ENCODE data around the gene NEURL1B. TPM values are rescaled to one million over a fixed set of nuclear protein-coding genes. Genes with fewer than 3 reads are reported as not detected.

Gene NEURL1B
- polyA plus RNA-seq, 2 of the 4 experiments (the other 2 are of a cell fraction), result 0.89 to 2.1 TPM

DNA sequence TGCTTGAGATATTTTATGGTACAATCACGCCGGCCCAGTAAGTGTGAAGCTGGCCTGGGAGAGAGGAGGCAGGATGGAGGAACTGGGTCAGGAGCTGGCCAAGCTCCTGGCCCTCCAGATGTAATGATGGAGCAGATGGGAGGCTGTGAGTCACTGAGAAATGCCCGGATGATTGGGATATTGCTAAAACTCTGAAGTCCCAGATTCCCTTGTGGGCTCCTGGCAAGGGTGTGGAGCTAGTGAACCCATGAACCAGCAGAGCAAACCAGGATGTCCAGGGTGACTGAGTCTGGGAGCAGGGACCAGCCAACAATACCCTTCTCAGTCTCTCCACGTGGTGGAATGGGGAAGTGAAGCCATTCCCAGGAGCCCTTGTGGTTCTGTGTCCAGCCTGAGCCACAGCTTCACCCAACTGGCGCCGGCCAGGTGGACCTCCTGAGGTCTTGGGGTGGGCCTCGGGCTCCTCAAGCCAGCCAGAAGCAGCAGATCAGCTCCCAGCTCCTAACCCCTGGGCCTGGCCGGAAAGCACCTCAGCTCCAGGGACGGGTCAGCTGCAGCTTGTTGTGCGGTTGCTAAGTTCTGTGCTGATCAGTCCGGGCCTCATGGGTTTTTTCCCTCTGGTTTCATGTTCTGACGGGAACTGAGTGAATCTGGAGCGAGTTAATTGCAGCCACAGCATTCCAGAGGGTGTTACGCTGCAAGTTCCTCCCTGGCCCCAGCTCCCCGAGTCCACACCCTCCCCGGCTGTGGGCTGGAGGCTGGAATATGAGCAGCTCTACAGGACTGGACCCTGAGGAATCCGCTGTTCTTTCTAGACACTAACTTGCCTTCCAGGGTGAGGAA, 92.3 kb downstream of the NEURL1B start:
- no peak for FAIRE-seq
- H3K4me3 ChIP-seq, result no peak overlapping the region
- CTCF ChIA-PET, result interaction anchor here (0.6 to 5.8 kb wide), 15 partner anchors 9 to 226 kb away, joined by 3 to 31 read pairs (median 3); partner anchors contain the start of gene RPL26L1
- no peak overlapping the region for H3K4me2 ChIP-seq
- H3K4me1 ChIP-seq, result peaks cover 30% of the 10 kb centered on the region
- peak; percentile 20 to 61; a peak in 4 of 6 replicates for ATAC-seq
- TF ChIP-seq MAZ (IDR thresholded peaks at IDR 0.05; ENCODE audit: borderline replicate concordance, low read depth, low read length) (no peak), PHF8 (IDR thresholded peaks at IDR 0.05; ENCODE audit: borderline replicate concordance, low read depth) (no peak), EHMT2 (IDR thresholded peaks at IDR 0.05; ENCODE audit: low read depth) (no peak), CBX2 (IDR thresholded peaks at IDR 0.05; ENCODE audit: borderline replicate concordance, low read depth) (no peak)
- peak overlapping the region; percentile 45 to 78; a peak in 5 of 6 replicates for H3K27ac ChIP-seq
- DNase-seq (ENCODE audit: low read depth in 1 of 2, low spot score in 1 of 2), result no peak
- no peaks in the 10 kb centered on the region for H3K9me3 ChIP-seq
- POLR2A ChIA-PET, result interaction anchor here (1.4 kb wide), 1 partner anchor 32 kb away, joined by 4 read pairs; no protein-coding TSS in a partner anchor
- 84% methylated on average over 17 of the region's 17 CpGs for WGBS (ENCODE audit: missing lambda C conversion rate)

DNA sequence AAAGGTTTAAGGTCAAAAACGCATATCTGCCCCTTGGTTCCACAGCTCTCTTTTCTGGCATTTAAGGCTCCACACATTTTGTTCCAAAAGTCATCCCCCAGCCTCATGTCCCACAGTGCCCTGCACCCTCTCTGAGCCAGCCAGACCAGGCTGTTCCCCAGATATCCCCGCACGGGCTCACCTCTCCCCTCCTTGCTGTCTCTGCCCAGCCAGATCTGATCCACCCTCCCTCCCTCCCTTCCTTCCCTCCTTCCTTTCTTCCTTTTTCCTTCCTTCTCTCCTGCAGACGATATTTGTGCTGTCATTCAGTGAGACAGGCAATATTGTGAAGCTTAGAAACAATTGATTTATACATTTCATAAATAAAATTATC, 92.9 kb downstream of the NEURL1B start:
- FAIRE-seq (no peak), DNase-seq (ENCODE audit: low read depth in 1 of 2, low spot score in 1 of 2) (no peak), ATAC-seq (peak in 1 of 2 experiments; percentile 10; a peak in 2 of 6 replicates)
- TF ChIP-seq, protein P1, sequence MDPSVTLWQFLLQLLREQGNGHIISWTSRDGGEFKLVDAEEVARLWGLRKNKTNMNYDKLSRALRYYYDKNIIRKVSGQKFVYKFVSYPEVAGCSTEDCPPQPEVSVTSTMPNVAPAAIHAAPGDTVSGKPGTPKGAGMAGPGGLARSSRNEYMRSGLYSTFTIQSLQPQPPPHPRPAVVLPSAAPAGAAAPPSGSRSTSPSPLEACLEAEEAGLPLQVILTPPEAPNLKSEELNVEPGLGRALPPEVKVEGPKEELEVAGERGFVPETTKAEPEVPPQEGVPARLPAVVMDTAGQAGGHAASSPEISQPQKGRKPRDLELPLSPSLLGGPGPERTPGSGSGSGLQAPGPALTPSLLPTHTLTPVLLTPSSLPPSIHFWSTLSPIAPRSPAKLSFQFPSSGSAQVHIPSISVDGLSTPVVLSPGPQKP (IDR thresholded peaks at IDR 0.05; ENCODE audit: low read depth, low read length), result no peak
- no peak for TF ChIP-seq HEYL (CRISPR knock-in tag; IDR thresholded peaks at IDR 0.05)
- TF ChIP-seq, protein P2, sequence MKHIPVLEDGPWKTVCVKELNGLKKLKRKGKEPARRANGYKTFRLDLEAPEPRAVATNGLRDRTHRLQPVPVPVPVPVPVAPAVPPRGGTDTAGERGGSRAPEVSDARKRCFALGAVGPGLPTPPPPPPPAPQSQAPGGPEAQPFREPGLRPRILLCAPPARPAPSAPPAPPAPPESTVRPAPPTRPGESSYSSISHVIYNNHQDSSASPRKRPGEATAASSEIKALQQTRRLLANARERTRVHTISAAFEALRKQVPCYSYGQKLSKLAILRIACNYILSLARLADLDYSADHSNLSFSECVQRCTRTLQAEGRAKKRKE (CRISPR knock-in tag; IDR thresholded peaks at IDR 0.05; ENCODE audit: low read depth), result no peak
- TF ChIP-seq SREBF2 (IDR thresholded peaks at IDR 0.05), result no peak
- no peak for TF ChIP-seq HOXB5 (CRISPR knock-in tag; IDR thresholded peaks at IDR 0.05)
- no peak for TF ChIP-seq CBX8 (IDR thresholded peaks at IDR 0.05)
- no peak for TF ChIP-seq MYC (IDR thresholded peaks at IDR 0.05; ENCODE audit: borderline replicate concordance, low read length)
- TF ChIP-seq EP300 (IDR thresholded peaks at IDR 0.05), result no peak
- TF ChIP-seq BHLHE40 (IDR thresholded peaks at IDR 0.05; ENCODE audit: low read depth, low read length), result no peak
- TF ChIP-seq KDM1A (IDR thresholded peaks at IDR 0.05; ENCODE audit: low read depth), result no peak
- TF ChIP-seq FOSB (CRISPR knock-in tag; IDR thresholded peaks at IDR 0.05), result no peak
- no peak for TF ChIP-seq RCOR1 (IDR thresholded peaks at IDR 0.05; ENCODE audit: low read depth, low read length)
- no peak for TF ChIP-seq EHF (CRISPR knock-in tag; IDR thresholded peaks at IDR 0.05)
- no peak for TF ChIP-seq GATA3 (IDR thresholded peaks at IDR 0.05; ENCODE audit: borderline replicate concordance)
- no peak for TF ChIP-seq SMC3 (IDR thresholded peaks at IDR 0.05)
- no peak for TF ChIP-seq ZFP36 (IDR thresholded peaks at IDR 0.05; ENCODE audit: borderline replicate concordance, partially characterized antibody)
- no peak for TF ChIP-seq HOXB13 (CRISPR knock-in tag; IDR thresholded peaks at IDR 0.05; ENCODE audit: low read depth)
- TF ChIP-seq NR3C1 (IDR thresholded peaks at IDR 0.05), result no peak
- TF ChIP-seq, protein P3, sequence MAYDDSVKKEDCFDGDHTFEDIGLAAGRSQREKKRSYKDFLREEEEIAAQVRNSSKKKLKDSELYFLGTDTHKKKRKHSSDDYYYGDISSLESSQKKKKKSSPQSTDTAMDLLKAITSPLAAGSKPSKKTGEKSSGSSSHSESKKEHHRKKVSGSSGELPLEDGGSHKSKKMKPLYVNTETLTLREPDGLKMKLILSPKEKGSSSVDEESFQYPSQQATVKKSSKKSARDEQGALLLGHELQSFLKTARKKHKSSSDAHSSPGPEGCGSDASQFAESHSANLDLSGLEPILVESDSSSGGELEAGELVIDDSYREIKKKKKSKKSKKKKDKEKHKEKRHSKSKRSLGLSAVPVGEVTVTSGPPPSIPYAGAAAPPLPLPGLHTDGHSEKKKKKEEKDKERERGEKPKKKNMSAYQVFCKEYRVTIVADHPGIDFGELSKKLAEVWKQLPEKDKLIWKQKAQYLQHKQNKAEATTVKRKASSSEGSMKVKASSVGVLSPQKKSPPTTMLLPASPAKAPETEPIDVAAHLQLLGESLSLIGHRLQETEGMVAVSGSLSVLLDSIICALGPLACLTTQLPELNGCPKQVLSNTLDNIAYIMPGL (CRISPR knock-in tag; IDR thresholded peaks at IDR 0.05; ENCODE audit: borderline replicate concordance), result no peak
- TF ChIP-seq NPAS2 (CRISPR knock-in tag; IDR thresholded peaks at IDR 0.05; ENCODE audit: borderline replicate concordance), result no peak
- Histone ChIP-seq H3K27ac (peak overlapping the region in 1 of 2 experiments; percentile 78; a peak in 4 of 6 replicates), H3K4me1 (peaks cover 30% of the 10 kb centered on the region), H3K9me3 (no peaks in the 10 kb centered on the region), H3K4me3 (no peak overlapping the region), H3K4me2 (no peak overlapping the region)
- ChIA-PET CTCF (interaction anchor here (0.6 to 5.8 kb wide), 8 partner anchors 12 to 225 kb away, joined by 3 to 31 read pairs (median 4); partner anchors contain the start of gene RPL26L1), POLR2A (interaction anchor here (1.4 kb wide), 1 partner anchor 31 kb away, joined by 4 read pairs; no protein-coding TSS in a partner anchor)
- WGBS (ENCODE audit: missing lambda C conversion rate), result 67% methylated on average over 4 of the region's 4 CpGs

All from A549 (cell line).